ENCODE measurements around the gene SMIM38. TPM values are rescaled to one million over a fixed set of nuclear protein-coding genes. Genes with fewer than 3 reads are reported as not detected.

SMIM38 gene
- total RNA-seq (under 1 TPM in 3 of 4 donors, not detected in 1; 0.08 to 0.54 (median 0.34) TPM), polyA plus RNA-seq (under 1 TPM; 0.03 to 0.12 (median 0.05) TPM)
- long read RNA-seq, donor 1 = 0 reads
- long read RNA-seq, donor 2, partial matches to known transcripts = 0 of 1 reads
- long read RNA-seq, donor 2, other reads (novel, unspliced or antisense) = 0 of 1 reads

GRCh38 chr11:69155302-69156234 is at the start of gene SMIM38:
Gene SMIM38, plus strand, starts transcription at chr11:69155935. Its CDS starts 1,912 bp downstream, at chr11:69157847.
- WGBS, 3 donors = 57 to 67% (median 65%) methylated on average over 32 of the region's 32 CpGs
- Histone ChIP-seq H3K27me3 (ENCODE audit: insufficient read depth in 3 of 3, low read length in 2 of 3) (peaks cover 0 to 18% (median 10%) of the 10 kb centered on the region in 3 donors), H3K9me3 (no peaks in the 10 kb centered on the region), H3K36me3 (ENCODE audit: insufficient read depth in 1 of 2, low read depth in 1 of 2) (no peaks in the 10 kb centered on the region), H3K27ac (no peak within 1 kb of the TSS), H3K4me1 (no peaks in the 10 kb centered on the region), H3K4me3 (no peak within 1 kb of the TSS)
- ATAC-seq (no peak), DNase-seq (no peak)
- intact Hi-C loops (cut with DNase I) = no loop called here
- no peak for TF ChIP-seq CTCF (IDR thresholded peaks at IDR 0.05)

GRCh38 chr11:69106031-69106811 is 49.5 kb upstream of the SMIM38 start:
- DNase-seq = peak in 1 of 2 donors; percentile 41
- Histone ChIP-seq H3K9me3 (no peaks in the 10 kb centered on the region), H3K27ac (no peak overlapping the region), H3K27me3 (ENCODE audit: insufficient read depth in 3 of 3, low read length in 2 of 3) (peaks cover 0 to 33% (median 2%) of the 10 kb centered on the region in 3 donors), H3K4me3 (no peak overlapping the region), H3K4me1 (no peaks in the 10 kb centered on the region), H3K36me3 (ENCODE audit: insufficient read depth in 1 of 2, low read depth in 1 of 2) (no peaks in the 10 kb centered on the region)
- ATAC-seq = no peak
- no peak for TF ChIP-seq CTCF (IDR thresholded peaks at IDR 0.05)
- intact Hi-C loops (cut with DNase I) = loop anchor here in 1 of 2 donors (10.0 kb wide), 1 partner anchor 339 kb away; no protein-coding TSS in a partner anchor
- WGBS, 3 donors = 56 to 64% (median 63%) methylated on average over 23 of the region's 23 CpGs

GRCh38 chr11:69107413-69107812 is 48.3 kb upstream of the SMIM38 start:
- no peak for DNase-seq
- intact Hi-C loops (cut with DNase I) = loop anchor here in 1 of 2 donors (10.0 kb wide), 1 partner anchor 337 kb away; no protein-coding TSS in a partner anchor

More at GRCh38 chr11:69107413-69107812, 48.3 kb upstream of the SMIM38 start:
- H3K4me1 ChIP-seq = no peaks in the 10 kb centered on the region
- H3K36me3 ChIP-seq (ENCODE audit: insufficient read depth in 1 of 2, low read depth in 1 of 2) = no peaks in the 10 kb centered on the region
- no peak overlapping the region for H3K27ac ChIP-seq
- TF ChIP-seq CTCF (IDR thresholded peaks at IDR 0.05) = no peak
- H3K9me3 ChIP-seq = no peaks in the 10 kb centered on the region
- H3K4me3 ChIP-seq = no peak overlapping the region
- H3K27me3 ChIP-seq (ENCODE audit: insufficient read depth in 3 of 3, low read length in 2 of 3) = peaks cover 0 to 33% (median 2%) of the 10 kb centered on the region in 3 donors
- no peak for ATAC-seq
